Trophoblast cell (in vitro differentiated cells and primary cell): ENCODE measurements around the gene FKBP15.

Source experiments
- DNase-seq, 2 donors: peaks; one replicate each; pipeline ENCODE4 v3.0.0-alpha.2; 2016
- H2AFZ ChIP-seq: 2 replicates; pipeline ENCODE4 v1.6.1; 2013; ENCODE audit warnings: low read length, moderate library complexity, mild to moderate bottlenecking; ENCODE audit not compliant: insufficient read depth, poor library complexity
- H2AK5ac ChIP-seq: 2 replicates; pipeline ENCODE4 v1.6.1; 2013; ENCODE audit warnings: mild to moderate bottlenecking, low read length
- H2BK120ac ChIP-seq: 2 replicates; pipeline ENCODE4 v1.6.1; 2013; ENCODE audit warnings: low read length, mild to moderate bottlenecking, moderate library complexity; ENCODE audit not compliant: insufficient read depth, poor library complexity
- H2BK12ac ChIP-seq: 2 replicates; pipeline ENCODE4 v1.6.1; 2013; ENCODE audit warnings: mild to moderate bottlenecking, low read length, moderate library complexity
- H2BK5ac ChIP-seq: 2 replicates; pipeline ENCODE4 v1.6.1; 2013; ENCODE audit warnings: low read length, low read depth, moderate library complexity, mild to moderate bottlenecking; ENCODE audit not compliant: poor library complexity
- H3K14ac ChIP-seq: 2 replicates; pipeline ENCODE4 v1.6.1; 2013; ENCODE audit warnings: mild to moderate bottlenecking, low read length
- H3K18ac ChIP-seq: 2 replicates; pipeline ENCODE4 v1.6.1; 2013; ENCODE audit warnings: mild to moderate bottlenecking, low read length
- H3K23ac ChIP-seq: 2 replicates; pipeline ENCODE4 v1.6.1; 2013; ENCODE audit warnings: low read length
- H3K27ac ChIP-seq: 2 replicates; pipeline ENCODE4 v1.5.1; 2013; ENCODE audit warnings: low read depth, mild to moderate bottlenecking, inconsistent platforms, low read length, moderate library complexity
- H3K27me3 ChIP-seq: 2 replicates; pipeline ENCODE4 v1.6.1; 2013; ENCODE audit warnings: inconsistent platforms, mild to moderate bottlenecking, low read length, moderate library complexity; ENCODE audit not compliant: insufficient read depth
- H3K36me3 ChIP-seq, 2 experiments: 1 replicate in 1 of 2; 2 replicates in 1 of 2; pipeline ENCODE4 v1.6.1; 2013; ENCODE audit warnings: low read length in 2 of 2, mild to moderate bottlenecking in 2 of 2, moderate library complexity in 1 of 2; ENCODE audit not compliant: insufficient read depth in 2 of 2, control insufficient read depth in 1 of 2
- H3K4ac ChIP-seq: 2 replicates; pipeline ENCODE4 v1.6.1; 2013; ENCODE audit warnings: low read depth, mild to moderate bottlenecking, low read length, moderate library complexity
- H3K4me1 ChIP-seq, 2 experiments: 1 replicate in 1 of 2; 2 replicates in 1 of 2; pipeline ENCODE4 v1.6.1; 2013; ENCODE audit warnings: low read length in 2 of 2, mild to moderate bottlenecking in 2 of 2, moderate library complexity in 1 of 2; ENCODE audit not compliant: insufficient read depth in 2 of 2, control insufficient read depth in 1 of 2
- H3K4me2 ChIP-seq: 2 replicates; pipeline ENCODE4 v1.6.1; 2013; ENCODE audit warnings: inconsistent platforms, mild to moderate bottlenecking, low read length, moderate library complexity
- H3K4me3 ChIP-seq: 2 replicates; pipeline ENCODE4 v1.5.1; 2013; ENCODE audit warnings: mild to moderate bottlenecking, low read depth, low read length, inconsistent platforms
- H3K79me1 ChIP-seq: one replicate; pipeline ENCODE4 v1.6.1; 2013; ENCODE audit warnings: low read length
- H3K79me2 ChIP-seq: 2 replicates; pipeline ENCODE4 v1.6.1; 2013; ENCODE audit warnings: low read length, mild to moderate bottlenecking; ENCODE audit not compliant: control insufficient read depth, insufficient read depth, poor library complexity
- H3K9ac ChIP-seq: 2 replicates; pipeline ENCODE4 v1.6.1; 2013; ENCODE audit warnings: mild to moderate bottlenecking, low read length
- H3K9me3 ChIP-seq: 2 replicates; pipeline ENCODE4 v1.6.1; 2013; ENCODE audit warnings: low read depth, mild to moderate bottlenecking, control low read depth, inconsistent platforms, low read length; ENCODE audit not compliant: insufficient read depth
- H4K12ac ChIP-seq: 2 replicates; pipeline ENCODE4 v1.6.1; 2013; ENCODE audit warnings: low read depth, mild to moderate bottlenecking, low read length, moderate library complexity
- H4K8ac ChIP-seq: 2 replicates; pipeline ENCODE4 v1.6.1; 2013; ENCODE audit warnings: low read depth, mild to moderate bottlenecking, low read length, moderate library complexity
- H4K91ac ChIP-seq: one replicate; pipeline ENCODE4 v1.6.1; 2013; ENCODE audit warnings: low read depth, mild to moderate bottlenecking, low read length, moderate library complexity
- WGBS: extraction: QIAGEN DNeasy Blood & Tissue Kit; methylation state at CpG from one replicate; pipeline ENCODE4 v1.1.7; 2013; ENCODE audit warnings: missing lambda C conversion rate; ENCODE audit not compliant: insufficient read length, insufficient coverage; ENCODE audit errors: extremely low coverage; 5-methylcytosine and 5-hydroxymethylcytosine counted together

Gene FKBP15

GRCh38 chr9:113267911-113268566 is 47.0 kb upstream of the FKBP15 start:
- Histone ChIP-seq H3K79me1 (no peaks in the 10 kb centered on the region), H2BK120ac (no peak overlapping the region), H3K4me1 (no peaks in the 10 kb centered on the region), H2BK5ac (no peak overlapping the region), H3K9me3 (no peaks in the 10 kb centered on the region), H2AFZ (no peak overlapping the region), H3K27me3 (no peaks in the 10 kb centered on the region), H4K12ac (no peak overlapping the region), H2BK12ac (no peak overlapping the region), H3K79me2 (no peaks in the 10 kb centered on the region), H3K4me2 (no peak overlapping the region), H3K14ac (no peak overlapping the region), H3K23ac (no peak overlapping the region), H3K27ac (no peak overlapping the region), H3K9ac (no peak overlapping the region), H4K8ac (no peak overlapping the region), H2AK5ac (no peak overlapping the region), H3K4ac (no peak overlapping the region), H4K91ac (no peak overlapping the region), H3K36me3 (peaks cover 12 to 28% of the 10 kb centered on the region in 2 experiments), H3K4me3 (no peak overlapping the region), H3K18ac (no peak overlapping the region)
- WGBS = no CpG with 5 or more reads among the region's 4 CpGs
- DNase-seq = no peak

GRCh38 chr9:113266174-113266573 is 45.1 kb upstream of the FKBP15 start:
- H4K12ac ChIP-seq = no peak overlapping the region
- H3K23ac ChIP-seq = no peak overlapping the region
- H3K9me3 ChIP-seq = no peaks in the 10 kb centered on the region
- no peak overlapping the region for H3K4ac ChIP-seq
- no peak overlapping the region for H3K9ac ChIP-seq
- H2AFZ ChIP-seq = no peak overlapping the region
- DNase-seq = no peak
- H3K4me3 ChIP-seq = no peak overlapping the region
- no peak overlapping the region for H2BK120ac ChIP-seq
- peaks cover 6 to 17% of the 10 kb centered on the region in 2 experiments for H3K36me3 ChIP-seq
- no peak overlapping the region for H3K27ac ChIP-seq
- no peak overlapping the region for H4K91ac ChIP-seq
- no peaks in the 10 kb centered on the region for H3K79me1 ChIP-seq
- no peak overlapping the region for H3K18ac ChIP-seq
- H4K8ac ChIP-seq = no peak overlapping the region
- WGBS = no CpG with 5 or more reads among the region's 3 CpGs
- H2BK5ac ChIP-seq = no peak overlapping the region
- no peak overlapping the region for H3K4me2 ChIP-seq
- no peaks in the 10 kb centered on the region for H3K79me2 ChIP-seq
- no peak overlapping the region for H2BK12ac ChIP-seq
- no peak overlapping the region for H2AK5ac ChIP-seq
- peaks cover 0 to 1% of the 10 kb centered on the region in 2 experiments for H3K4me1 ChIP-seq
- H3K27me3 ChIP-seq = no peaks in the 10 kb centered on the region
- no peak overlapping the region for H3K14ac ChIP-seq

- Histone ChIP-seq H3K18ac (no peak overlapping the region), H3K79me1 (no peaks in the 10 kb centered on the region), H3K4me3 (no peak overlapping the region), H4K8ac (no peak overlapping the region), H3K27me3 (no peaks in the 10 kb centered on the region), H2BK5ac (no peak overlapping the region), H3K27ac (no peak overlapping the region), H4K91ac (no peak overlapping the region), H3K79me2 (no peaks in the 10 kb centered on the region), H3K23ac (no peak overlapping the region), H3K4me2 (no peak overlapping the region), H2AK5ac (no peak overlapping the region), H3K9me3 (no peaks in the 10 kb centered on the region), H3K9ac (no peak overlapping the region), H3K4me1 (peaks cover 0 to 1% of the 10 kb centered on the region in 2 experiments), H3K14ac (no peak overlapping the region), H4K12ac (no peak overlapping the region), H2AFZ (no peak overlapping the region), H3K4ac (no peak overlapping the region), H3K36me3 (peaks cover 8 to 17% of the 10 kb centered on the region in 2 experiments), H2BK12ac (no peak overlapping the region), H2BK120ac (no peak overlapping the region)
- no CpG with 5 or more reads among the region's 1 CpG for WGBS
- no peak for DNase-seq
Observed at GRCh38 chr9:113261917-113262671, 41.0 kb upstream of the FKBP15 start.

GRCh38 chr9:113258282-113258681 is 37.2 kb upstream of the FKBP15 start:
- H3K18ac ChIP-seq = no peak overlapping the region
- peaks cover 13 to 19% of the 10 kb centered on the region in 2 experiments for H3K36me3 ChIP-seq
- H4K8ac ChIP-seq = no peak overlapping the region
- no peak overlapping the region for H3K4me3 ChIP-seq
- no CpG with 5 or more reads among the region's 1 CpG for WGBS
- no peak overlapping the region for H4K12ac ChIP-seq
- H4K91ac ChIP-seq = no peak overlapping the region
- no peak overlapping the region for H3K27ac ChIP-seq
- H3K27me3 ChIP-seq = no peaks in the 10 kb centered on the region
- H2BK12ac ChIP-seq = no peak overlapping the region
- no peak overlapping the region for H2AK5ac ChIP-seq
- H2BK120ac ChIP-seq = no peak overlapping the region
- no peaks in the 10 kb centered on the region for H3K9me3 ChIP-seq
- no peaks in the 10 kb centered on the region for H3K79me2 ChIP-seq
- H3K23ac ChIP-seq = no peak overlapping the region
- no peak overlapping the region for H3K14ac ChIP-seq
- no peak overlapping the region for H3K9ac ChIP-seq
- H3K79me1 ChIP-seq = no peaks in the 10 kb centered on the region
- no peak overlapping the region for H2AFZ ChIP-seq
- H3K4me2 ChIP-seq = no peak overlapping the region
- H3K4me1 ChIP-seq = peaks cover 0 to 1% of the 10 kb centered on the region in 2 experiments
- no peak overlapping the region for H2BK5ac ChIP-seq
- DNase-seq = no peak
- no peak overlapping the region for H3K4ac ChIP-seq
